ENCODE results near the gene CHMP1A. TPM values are rescaled to one million over a fixed set of nuclear protein-coding genes. Genes with fewer than 3 reads are reported as not detected.

Gene CHMP1A
- total RNA-seq, 1 experiment from 2014 or later: 75.6 TPM

DNA sequence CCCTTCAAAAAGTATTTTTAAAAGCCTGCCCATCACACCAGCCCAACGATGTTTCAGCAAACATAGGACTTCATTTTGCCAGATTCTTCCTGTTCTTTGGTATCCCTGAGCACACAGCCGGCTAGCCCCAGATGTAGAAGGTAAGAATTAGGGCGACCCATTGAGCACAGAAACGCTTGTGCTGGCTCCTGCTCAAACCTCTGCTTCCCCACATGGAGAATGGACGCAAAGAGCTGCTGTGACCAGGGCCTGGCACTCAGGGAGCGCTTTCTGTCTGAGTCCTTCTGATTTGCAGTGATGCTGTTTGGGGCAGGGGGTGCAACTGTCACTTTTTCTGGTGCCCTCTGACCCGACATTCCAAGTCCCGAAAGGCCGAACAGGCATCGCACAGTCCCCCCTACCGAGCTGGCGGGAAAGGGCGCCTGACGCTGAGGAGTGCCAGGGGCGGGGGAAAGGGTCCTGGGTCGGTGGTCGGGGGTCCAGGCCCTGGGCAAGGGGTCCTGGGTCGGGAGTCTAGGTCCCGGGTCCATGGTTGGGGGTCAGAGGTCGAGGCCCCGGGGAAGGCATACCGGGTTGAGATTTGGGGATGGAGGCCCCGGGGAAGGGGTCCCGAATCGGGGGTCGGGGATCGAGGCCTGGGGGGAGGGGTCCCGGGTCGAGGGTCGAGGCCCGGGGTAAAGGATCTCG, 930 bp downstream of the CHMP1A start:
- Histone ChIP-seq H3K36me3 (peaks cover 13% of the 10 kb centered on the region), H3K9me3 (replicated peaks) (no peaks in the 10 kb centered on the region), H3K4me1 (peaks cover 4% of the 10 kb centered on the region; the same call in 1 of the 2 replicates), H3K27me3 (no peaks in the 10 kb centered on the region), H3K27ac (no peak overlapping the region), H3K4me3 (peak overlapping the region; percentile 93)
- no peak for DNase-seq

DNA sequence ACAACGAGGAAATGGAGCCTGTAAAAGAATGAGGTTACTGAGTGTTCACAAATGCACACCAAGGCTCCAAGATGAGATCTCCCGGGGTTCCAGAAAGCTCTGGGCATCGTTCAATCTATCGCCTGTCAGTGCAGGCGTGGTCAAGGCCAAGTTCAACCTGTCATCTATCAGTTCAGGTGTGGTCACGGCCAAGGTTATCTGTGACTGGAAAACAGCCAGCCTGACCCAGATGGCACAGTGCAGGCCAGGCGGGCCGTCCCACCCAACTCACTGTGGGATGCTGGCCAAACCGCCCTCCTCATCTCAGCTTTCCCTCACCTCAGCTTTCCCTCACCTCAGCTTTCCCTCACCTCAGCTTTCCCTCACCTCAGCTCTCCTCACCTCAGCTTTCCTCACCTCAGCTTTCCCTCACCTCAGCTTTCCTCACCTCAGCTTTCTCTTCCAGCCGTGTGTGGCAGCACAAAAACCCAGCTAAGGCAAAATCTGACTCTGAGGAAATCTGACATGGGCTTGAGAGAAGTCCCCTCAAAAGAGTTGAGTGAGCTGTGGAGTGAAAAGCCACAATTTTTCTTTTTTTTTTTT, 2.4 kb downstream of the CHMP1A start:
- Histone ChIP-seq H3K9me3 (replicated peaks) (no peaks in the 10 kb centered on the region), H3K27me3 (no peaks in the 10 kb centered on the region), H3K27ac (no peak overlapping the region), H3K4me3 (no peak overlapping the region), H3K4me1 (peaks cover 4% of the 10 kb centered on the region; the same call in 1 of the 2 replicates), H3K36me3 (peaks cover 13% of the 10 kb centered on the region)
- no peak for DNase-seq

DNA sequence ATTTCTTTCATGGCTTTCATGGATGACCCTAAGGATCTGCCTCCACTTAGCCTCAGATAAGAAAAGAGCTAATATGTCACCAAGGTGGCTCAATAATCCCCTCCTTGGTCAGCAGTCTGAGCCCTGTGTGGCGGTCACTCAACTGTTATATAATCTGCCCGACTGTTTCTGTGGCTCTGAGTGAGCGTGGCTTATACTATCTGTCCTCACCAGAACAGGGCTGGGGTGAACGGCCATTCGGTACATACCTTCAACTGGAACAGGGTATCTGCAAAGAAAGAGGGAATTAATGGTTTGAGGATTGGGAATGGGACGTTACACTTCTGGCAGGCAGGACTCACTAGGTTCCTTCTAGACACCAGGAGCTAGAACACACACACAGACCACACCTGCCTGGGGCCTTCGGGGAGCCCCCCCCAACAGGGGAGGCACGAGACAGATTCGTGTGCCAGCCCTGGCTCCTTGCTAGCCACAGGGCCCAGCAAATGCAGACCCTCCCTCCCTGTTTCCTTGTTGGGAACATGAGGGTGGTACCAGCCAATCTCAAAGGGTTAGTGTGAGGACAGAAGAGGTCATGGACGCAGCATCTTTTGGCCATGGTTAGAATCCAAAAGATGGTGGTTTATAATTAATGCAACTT, 3.7 kb downstream of the CHMP1A start:
- Histone ChIP-seq H3K27me3 (no peaks in the 10 kb centered on the region), H3K4me1 (peaks cover under 1% of the 10 kb centered on the region; the same call in 1 of the 2 replicates), H3K4me3 (no peak overlapping the region), H3K27ac (no peak overlapping the region), H3K9me3 (replicated peaks) (no peaks in the 10 kb centered on the region), H3K36me3 (peaks cover 19% of the 10 kb centered on the region)
- no peak for DNase-seq

DNA sequence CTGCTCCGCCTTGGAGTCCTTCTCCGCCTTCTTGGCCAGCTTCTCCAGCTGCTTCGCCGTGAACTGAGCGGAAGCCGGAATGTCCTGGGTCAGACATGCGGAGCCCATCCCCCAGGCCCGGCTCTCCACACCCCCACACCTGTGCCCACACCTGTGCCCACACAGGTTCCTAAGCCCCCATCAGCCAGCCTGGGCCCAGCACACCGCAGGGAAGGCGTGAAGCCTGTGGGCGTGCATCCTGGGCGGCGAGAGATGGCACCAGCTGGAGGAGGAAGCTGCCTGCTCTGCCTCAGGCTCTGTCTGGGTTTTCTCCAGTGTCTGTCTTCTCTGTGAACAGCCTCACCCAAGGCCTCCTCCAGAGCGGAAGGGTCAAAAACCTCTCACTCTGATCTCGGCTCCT, 5.9 kb downstream of the CHMP1A start:
- no peak for DNase-seq

DNA sequence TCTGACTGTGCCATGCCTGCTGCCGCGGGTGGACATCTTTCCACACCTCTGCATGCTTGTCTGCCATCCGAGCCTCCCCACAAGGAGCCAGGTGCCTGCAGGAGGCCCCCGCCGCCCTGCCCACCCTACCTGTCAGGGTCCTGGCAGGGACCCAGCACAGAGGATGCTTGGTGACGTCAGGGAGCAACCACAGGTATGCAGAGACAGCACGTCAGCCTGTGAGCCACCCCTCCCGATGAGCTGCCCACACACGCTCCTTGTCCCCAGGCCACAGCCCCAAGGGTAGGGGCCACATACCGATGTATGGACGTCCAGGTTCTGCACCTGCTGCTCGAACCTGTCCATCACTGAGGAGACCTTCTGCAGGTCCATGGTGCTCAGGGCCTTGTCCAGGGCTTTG, 10.6 kb downstream of the CHMP1A start:
- Histone ChIP-seq H3K4me1 (no peaks in the 10 kb centered on the region), H3K4me3 (no peak overlapping the region), H3K27me3 (no peaks in the 10 kb centered on the region), H3K27ac (no peak overlapping the region), H3K9me3 (replicated peaks) (no peaks in the 10 kb centered on the region), H3K36me3 (peaks cover 36% of the 10 kb centered on the region)
- DNase-seq: no peak

More for the DNA sequence above, 5.9 kb downstream of the CHMP1A start:
- Histone ChIP-seq H3K4me3 (no peak overlapping the region), H3K27me3 (no peaks in the 10 kb centered on the region), H3K9me3 (replicated peaks) (no peaks in the 10 kb centered on the region), H3K4me1 (no peaks in the 10 kb centered on the region), H3K36me3 (peaks cover 24% of the 10 kb centered on the region), H3K27ac (no peak overlapping the region)

DNA sequence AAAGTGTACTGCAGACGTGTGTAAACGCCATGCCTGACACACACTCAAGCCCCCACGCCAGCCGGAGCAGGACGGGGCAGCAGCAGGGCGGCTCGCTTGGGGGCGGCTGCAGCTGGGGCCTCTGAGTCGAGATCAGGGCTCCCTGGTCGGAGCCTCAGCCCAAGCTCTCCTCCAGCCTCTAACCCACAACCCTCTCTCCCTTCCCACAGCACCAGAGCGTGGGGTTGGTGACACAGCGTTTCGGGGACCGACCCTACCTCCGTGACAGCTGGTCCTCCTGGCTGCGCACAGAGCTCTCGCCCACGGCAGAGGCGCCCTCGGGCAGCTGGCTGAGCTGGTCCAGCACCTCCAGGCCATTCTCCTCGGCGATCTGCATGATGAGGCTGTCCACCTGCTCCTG, 11.2 kb downstream of the CHMP1A start:
- no peaks in the 10 kb centered on the region for H3K27me3 ChIP-seq
- no peak overlapping the region for H3K4me3 ChIP-seq
- no peaks in the 10 kb centered on the region for H3K4me1 ChIP-seq
- H3K36me3 ChIP-seq: peaks cover 36% of the 10 kb centered on the region
- H3K9me3 ChIP-seq (replicated peaks): no peaks in the 10 kb centered on the region
- no peak for DNase-seq
- no peak overlapping the region for H3K27ac ChIP-seq

DNA sequence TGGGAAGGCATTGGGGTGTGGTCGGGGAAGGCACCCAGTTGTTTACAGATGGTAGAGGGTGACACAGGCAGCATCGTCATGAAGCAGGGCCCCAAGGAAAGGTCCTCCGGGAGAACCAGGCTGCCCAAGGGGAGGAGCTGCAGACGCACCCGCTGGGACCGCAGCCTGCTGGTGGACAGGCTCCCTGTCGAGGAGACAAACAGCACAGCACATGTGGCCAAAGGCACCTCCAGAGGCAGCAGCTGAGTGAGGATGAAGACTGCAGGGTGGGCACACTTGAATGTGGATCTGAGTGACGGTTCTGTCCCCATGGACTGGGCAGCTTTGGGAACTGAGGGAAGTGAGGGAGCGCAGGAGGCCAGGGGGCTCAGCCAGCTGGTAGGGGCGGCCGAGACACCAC, 12.4 kb downstream of the CHMP1A start:
- H3K27ac ChIP-seq: no peak overlapping the region
- H3K27me3 ChIP-seq: no peaks in the 10 kb centered on the region
- H3K4me3 ChIP-seq: no peak overlapping the region
- no peak for DNase-seq
- H3K4me1 ChIP-seq: 0 out of 2 replicates have a peak, but pooled peaks cover 2% of the 10 kb centered on the region
- no peaks in the 10 kb centered on the region for H3K9me3 ChIP-seq (replicated peaks)
- H3K36me3 ChIP-seq: peaks cover 25% of the 10 kb centered on the region

DNA sequence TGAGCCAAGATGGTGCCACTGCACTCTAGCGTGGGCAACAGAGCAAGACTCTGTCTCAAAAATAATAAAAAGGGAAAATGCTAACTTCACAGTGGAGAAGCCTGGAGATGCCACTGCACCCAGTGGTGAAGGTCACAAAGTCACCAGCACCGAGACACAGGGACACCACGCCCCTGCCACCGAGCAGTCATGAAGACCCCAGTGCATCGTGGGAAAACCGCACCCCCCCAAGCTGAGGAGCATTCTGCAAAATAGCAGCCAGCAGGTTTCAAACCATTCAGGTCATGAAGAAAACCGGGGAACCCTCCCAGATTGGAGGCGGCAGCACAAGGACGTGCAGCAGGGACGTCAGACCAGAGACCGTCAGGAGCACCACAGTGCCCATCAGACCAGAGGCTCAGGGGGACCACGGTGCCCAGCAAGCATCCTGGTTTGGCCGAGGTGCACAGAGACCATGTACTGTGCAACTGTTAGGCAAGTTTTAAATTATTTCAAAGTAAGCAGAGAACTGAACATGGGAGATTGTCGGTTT, 13.7 kb downstream of the CHMP1A start:
- Histone ChIP-seq H3K9me3 (replicated peaks) (no peaks in the 10 kb centered on the region), H3K4me3 (no peak overlapping the region), H3K27ac (no peak overlapping the region), H3K36me3 (peaks cover 17% of the 10 kb centered on the region), H3K27me3 (no peaks in the 10 kb centered on the region), H3K4me1 (0 out of 2 replicates have a peak, but pooled peaks cover 2% of the 10 kb centered on the region)
- no peak for DNase-seq

DNA sequence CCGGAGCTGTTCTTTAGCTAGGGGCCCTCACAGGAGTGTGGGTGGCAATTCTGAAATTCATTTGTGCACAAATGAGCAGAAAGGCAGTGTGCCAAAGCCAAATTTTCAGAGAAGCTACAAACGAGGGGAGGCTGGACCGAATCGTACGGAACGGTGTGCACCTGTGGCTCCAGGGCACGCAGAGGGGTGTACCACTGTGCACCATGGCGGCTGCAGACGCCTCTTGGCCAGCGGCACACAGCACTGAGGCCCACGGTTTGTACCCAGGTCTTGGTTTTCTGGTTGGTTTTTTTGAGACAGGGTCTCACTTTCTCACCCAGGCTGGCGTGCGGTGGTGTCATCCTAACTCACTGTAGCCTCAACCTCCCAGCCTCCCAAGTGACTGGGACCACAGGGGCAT, 14.9 kb downstream of the CHMP1A start:
- Histone ChIP-seq H3K27me3 (no peaks in the 10 kb centered on the region), H3K9me3 (replicated peaks) (no peaks in the 10 kb centered on the region), H3K27ac (no peak overlapping the region), H3K36me3 (peaks cover 17% of the 10 kb centered on the region), H3K4me1 (0 out of 2 replicates have a peak, but pooled peaks cover 2% of the 10 kb centered on the region), H3K4me3 (no peak overlapping the region)
- DNase-seq: no peak

DNA sequence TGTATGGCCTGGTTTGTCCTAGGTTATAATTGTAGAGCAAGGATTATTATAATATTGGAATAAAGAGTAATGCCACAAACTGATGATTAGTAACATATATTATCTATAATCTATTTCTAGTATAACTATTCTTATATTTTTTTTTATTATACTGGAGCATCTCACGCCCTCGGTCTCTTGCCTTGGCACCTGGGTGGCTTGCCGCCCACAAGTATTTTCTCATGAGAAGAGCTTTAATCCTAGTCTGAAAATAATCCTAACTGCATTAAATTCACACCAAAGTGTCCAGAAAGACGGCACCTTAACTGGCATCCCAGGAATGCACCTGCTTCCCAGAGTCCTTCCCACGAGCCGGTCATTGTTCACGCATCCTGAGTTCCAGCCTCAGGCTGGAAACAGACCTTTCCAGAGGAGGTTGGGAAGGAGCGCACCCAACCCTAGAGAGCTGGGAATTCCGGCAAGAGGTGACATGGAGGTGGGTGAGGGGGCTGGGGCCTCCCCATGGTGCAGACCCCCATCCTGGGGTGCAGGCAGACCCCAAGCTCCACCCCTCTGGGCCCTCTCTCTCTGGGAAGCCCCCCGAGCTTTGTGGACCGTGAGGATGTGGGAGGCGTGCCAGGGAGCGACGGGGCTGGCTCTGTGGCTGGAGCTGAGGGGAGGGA, 15.9 kb downstream of the CHMP1A start:
- Histone ChIP-seq H3K36me3 (peaks cover 12% of the 10 kb centered on the region), H3K4me3 (peak overlapping the region; percentile 54), H3K27me3 (no peaks in the 10 kb centered on the region), H3K4me1 (0 out of 2 replicates have a peak, but pooled peaks cover 2% of the 10 kb centered on the region), H3K27ac (no peak overlapping the region), H3K9me3 (replicated peaks) (no peaks in the 10 kb centered on the region)
- no peak for DNase-seq

DNA sequence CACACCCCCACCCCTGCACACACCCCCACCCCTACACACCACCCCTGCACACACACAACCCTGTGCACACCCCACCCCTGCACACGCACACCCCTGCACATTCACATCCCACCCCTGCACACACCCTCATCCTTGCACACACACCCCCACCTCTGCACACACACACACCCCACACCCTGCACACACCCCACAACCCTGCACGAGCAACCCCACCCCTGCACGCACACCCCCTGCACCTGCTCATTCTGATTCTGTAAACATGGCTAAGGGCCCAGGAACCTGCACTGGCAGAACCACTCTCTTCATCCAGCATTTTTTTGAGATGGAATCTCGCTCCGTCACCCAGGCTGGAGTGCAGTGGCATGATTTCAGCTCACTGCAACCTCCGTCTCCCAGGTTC, 18.1 kb downstream of the CHMP1A start:
- Histone ChIP-seq H3K36me3 (no peaks in the 10 kb centered on the region), H3K4me3 (no peak overlapping the region), H3K9me3 (replicated peaks) (no peaks in the 10 kb centered on the region), H3K27ac (no peak overlapping the region), H3K4me1 (0 out of 2 replicates have a peak, but pooled peaks cover 2% of the 10 kb centered on the region), H3K27me3 (peaks cover 5% of the 10 kb centered on the region)
- no peak for DNase-seq

DNA sequence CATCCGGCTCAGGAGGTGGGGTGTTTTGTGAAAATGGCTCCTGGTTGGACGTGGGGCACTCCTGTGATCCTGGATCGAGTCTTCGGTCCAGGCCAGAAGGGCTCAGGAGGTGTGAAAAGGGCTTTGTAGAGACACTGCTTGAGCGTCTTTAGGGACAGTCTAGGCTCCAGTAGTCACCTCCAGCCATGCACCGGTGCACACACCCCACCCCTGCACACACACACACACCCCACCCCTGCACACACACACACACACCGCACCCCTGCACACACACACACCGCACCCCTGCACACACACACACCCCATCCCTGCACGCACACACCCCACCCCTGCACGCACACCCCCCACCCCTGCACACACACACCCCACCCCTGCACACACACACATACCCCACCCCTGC, 19.1 kb downstream of the CHMP1A start:
- Histone ChIP-seq H3K4me1 (0 out of 2 replicates have a peak, but pooled peaks cover 2% of the 10 kb centered on the region), H3K27ac (no peak overlapping the region), H3K27me3 (peaks cover 13% of the 10 kb centered on the region), H3K9me3 (replicated peaks) (no peaks in the 10 kb centered on the region), H3K36me3 (no peaks in the 10 kb centered on the region), H3K4me3 (no peak overlapping the region)
- no peak for DNase-seq

DNA sequence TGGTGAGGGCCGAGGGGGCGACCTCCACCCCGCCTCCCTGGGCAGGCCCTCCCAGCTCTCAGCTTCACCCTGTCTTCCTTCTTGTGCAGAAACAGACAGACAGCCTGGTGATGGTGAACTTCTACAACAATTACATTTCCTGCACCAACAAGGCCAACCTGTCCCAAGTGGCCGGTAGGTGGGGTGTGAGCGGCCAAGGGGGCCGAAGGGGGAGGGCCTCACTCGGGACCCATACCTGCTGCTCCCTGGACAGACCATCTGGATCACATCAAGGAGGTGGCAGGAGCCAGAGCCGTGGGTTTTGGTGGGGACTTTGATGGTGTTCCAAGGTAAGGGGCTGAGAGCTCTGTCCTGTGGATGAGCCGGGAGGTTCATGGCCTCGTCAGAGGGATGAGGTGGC, 20.1 kb downstream of the CHMP1A start:
- peaks cover 24% of the 10 kb centered on the region for H3K27me3 ChIP-seq

DNA sequence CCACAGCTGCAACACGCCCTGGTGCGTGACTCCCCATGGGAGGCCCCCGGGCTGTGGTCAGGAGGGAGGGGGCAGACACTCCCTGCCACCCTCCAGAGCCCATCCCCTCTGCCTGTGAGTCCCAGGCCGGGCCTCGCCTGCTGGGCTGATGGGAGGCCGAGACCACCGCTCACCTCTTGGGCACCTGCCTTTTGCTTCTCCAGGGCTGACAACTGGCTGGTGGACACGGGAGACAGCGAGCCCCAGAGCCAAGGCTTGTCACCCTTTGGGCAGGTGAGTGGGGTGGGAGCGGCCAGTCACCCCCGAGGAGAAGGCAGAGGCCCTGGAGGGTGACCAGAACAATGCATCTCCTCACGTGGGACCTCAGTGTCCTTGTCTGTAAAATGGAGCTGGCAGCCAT, 20.8 kb downstream of the CHMP1A start:
- H3K27ac ChIP-seq: no peak overlapping the region
- no peaks in the 10 kb centered on the region for H3K36me3 ChIP-seq
- no peak for DNase-seq
- peaks cover 13% of the 10 kb centered on the region for H3K4me1 ChIP-seq
- no peak overlapping the region for H3K4me3 ChIP-seq
- peaks cover 31% of the 10 kb centered on the region for H3K27me3 ChIP-seq
- no peaks in the 10 kb centered on the region for H3K9me3 ChIP-seq (replicated peaks)

More for the DNA sequence above, 20.1 kb downstream of the CHMP1A start:
- DNase-seq: no peak
- Histone ChIP-seq H3K9me3 (replicated peaks) (no peaks in the 10 kb centered on the region), H3K36me3 (no peaks in the 10 kb centered on the region), H3K27ac (no peak overlapping the region), H3K4me3 (no peak overlapping the region), H3K4me1 (peaks cover 6% of the 10 kb centered on the region)

Data from SJCRH30 (cell line).